Effector CD8-positive, alpha-beta T cell (primary cell): Measurements from ENCODE around the gene CEP43.

ENCODE experiments used
- DNase-seq: peaks from one replicate; lab custom pipeline; 2025; lab: John Stamatoyannopoulos, UW

The CEP43 gene

DNA sequence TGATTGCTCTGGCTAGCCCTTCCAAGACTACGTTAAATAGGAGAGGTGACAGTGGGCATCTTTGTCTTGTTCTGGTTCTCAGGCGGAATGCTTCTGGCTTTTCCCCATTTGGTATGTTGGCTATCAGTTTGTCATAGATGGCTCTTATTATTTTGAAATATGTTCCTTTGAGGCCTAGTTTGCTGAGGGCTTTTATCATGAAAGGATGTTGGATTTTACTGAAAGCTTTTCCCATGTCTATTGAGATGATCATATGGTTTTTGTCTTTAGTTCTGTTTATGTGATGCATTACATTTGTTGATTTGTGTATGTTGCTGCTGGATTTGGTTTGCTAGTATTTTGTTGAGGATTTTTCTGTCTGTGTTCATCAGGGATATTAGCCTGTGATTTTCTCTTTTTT lies 32.9 kb upstream of the CEP43 start:
- no peak for DNase-seq

GRCh38 chr6:166969390-166970002 lies 29.7 kb upstream of the CEP43 start:
- DNase-seq: no peak

GRCh38 chr6:166970091-166970490 lies 29.1 kb upstream of the CEP43 start:
- DNase-seq: no peak

DNA sequence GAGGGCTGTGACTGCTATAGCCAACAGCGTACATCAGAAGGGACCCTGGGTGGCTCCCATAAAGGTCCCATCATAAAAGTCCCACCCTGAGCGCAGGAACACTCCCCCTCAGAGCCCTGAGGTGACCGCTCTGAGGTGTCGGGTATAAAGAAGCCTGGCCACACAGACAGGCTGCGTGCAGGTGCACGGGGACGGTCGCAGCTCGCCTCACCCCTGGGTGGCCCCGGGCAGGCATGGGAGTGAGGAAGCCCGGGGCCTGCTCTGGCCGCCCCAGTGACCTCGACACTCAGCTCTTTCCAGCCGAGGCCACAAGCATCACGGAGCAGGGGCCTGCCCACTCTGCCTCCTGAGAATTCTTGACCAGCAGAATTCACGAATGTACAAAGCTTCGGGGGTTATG lies 28.4 kb upstream of the CEP43 start:
- no peak for DNase-seq

DNA sequence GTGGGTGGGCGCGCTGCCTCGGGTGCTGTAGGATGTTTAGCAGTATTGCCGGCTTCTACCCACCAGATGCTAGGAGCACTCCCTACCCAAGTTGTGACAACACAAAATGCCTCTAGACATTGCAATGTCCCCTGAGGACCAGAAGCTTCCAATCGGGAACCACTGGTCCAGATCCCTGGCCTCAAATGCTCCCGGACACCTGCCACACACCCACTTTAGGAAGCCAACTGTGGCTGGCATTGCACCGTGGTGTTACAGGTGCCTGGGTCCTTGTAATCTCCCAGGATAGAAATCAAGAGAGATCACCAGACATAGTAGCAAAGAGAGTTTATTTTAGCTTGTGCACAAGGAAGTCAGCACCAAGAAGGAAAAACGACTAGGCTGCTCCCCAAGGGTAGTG lies 27.9 kb upstream of the CEP43 start:
- DNase-seq: no peak

- no peak for DNase-seq
These were observed 27.1 kb upstream of the CEP43 start for GRCh38 chr6:166972101-166972500.

- DNase-seq: no peak
These were observed 22.6 kb upstream of the CEP43 start for GRCh38 chr6:166976636-166977035.

DNA sequence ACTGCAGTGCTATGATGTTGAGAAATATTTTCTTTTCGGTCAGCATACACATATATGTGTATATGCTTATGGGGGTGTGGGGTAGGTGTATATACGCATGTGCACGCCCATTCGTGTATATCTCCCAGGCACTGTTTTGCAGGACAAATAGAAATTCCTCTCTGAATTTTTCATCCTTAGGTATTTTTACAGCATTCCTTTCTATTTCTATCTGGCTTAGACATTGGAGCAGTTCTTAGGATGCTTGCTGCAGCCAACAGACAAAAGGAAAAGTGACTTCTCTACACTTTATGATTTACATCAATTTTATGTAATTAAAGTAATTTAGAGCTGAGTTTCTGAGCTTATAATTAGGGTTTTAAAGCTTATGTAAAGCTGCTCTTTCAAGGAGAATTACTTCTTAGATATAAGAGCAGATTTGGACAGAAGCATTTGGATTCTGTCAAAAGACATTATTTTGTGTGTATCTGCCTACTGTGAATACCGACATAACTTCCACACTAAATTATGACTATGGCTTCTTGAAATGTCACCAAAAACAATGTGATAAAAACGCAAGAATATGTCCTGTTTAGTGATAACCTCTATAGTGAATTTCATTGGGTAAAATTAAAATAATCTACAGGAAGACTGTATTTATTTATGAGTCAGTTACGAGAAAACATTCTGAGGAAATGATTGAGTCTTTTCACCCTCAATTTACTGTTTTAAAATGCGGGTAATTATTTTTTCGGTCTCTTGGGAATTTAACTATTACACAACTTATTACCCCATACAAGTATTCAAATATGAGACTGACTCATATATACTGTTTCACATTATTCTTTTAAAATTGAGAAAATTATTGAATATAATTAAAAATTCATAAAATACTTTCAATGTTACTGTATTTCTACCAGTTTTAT lies 21.3 kb upstream of the CEP43 start:
- no peak for DNase-seq

DNA sequence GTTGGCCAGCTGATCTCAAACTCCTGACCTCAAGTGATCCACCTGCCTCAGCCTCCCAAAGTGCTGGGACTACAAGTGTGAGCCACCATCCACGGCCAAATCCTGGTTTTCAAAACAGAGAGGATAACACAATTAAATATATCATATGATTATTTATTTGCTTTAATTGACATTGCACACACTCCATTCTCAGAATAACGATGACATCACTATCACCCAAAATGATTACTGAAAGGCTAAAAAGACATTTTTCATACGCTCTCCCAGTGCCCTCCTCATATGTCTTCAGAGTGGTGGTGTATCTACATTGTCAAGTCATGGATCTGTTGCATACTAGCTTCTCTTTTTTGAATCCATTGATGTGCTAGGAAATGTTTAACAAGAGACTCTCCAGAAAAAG lies 18.5 kb upstream of the CEP43 start:
- DNase-seq: no peak

- DNase-seq: no peak
These were observed 11.7 kb upstream of the CEP43 start for GRCh38 chr6:166987448-166987847.

DNA sequence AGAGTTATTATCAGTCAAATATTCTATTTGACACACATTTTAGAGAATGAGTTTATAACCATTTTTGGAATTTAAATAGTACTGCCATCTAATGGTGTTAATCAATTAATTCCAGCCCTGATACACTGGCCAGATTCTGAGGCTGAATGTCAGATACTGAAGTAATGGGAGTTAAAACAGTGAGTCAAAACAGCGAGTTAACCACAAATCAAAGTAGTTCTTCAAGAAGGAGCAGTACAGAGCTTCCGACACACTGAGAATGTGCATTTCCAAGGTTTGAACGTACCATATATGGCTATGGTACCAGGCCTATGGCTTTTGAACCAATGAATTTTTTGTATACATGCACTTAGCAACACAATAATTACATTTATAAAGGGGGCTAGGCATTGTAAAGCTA lies 11.3 kb upstream of the CEP43 start:
- DNase-seq: no peak

- no peak for DNase-seq
These were observed 10.5 kb upstream of the CEP43 start for GRCh38 chr6:166988674-166989201.

DNA sequence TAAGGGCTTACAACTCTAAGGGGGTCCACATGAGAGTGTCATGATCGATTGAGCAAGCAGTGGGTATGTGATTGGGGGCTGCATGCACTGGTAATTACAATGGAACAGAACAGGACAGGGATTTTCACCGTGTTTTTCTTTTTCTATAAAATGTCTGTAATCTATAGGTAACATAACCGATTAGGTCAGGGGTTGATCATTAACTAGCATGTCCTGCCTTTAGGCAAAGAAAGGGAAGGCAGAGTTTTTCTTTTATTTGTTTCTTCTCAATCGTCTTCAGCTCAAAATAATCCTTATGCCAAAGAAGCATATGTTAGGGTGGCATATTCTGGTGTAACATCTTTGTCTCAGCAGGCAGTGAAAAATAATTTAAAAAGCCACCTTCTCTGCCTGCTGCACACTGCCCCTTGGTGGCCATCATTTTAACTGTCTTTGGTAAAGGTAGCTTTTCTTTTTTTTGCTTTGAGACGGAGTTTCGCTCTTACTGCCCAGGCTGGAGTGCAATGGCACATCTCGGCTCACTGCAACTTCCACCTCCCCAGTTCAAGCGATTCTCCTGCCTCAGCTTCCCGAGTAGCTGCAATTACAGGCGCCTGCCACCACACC lies 9.7 kb upstream of the CEP43 start:
- peak; percentile 7 for DNase-seq

DNA sequence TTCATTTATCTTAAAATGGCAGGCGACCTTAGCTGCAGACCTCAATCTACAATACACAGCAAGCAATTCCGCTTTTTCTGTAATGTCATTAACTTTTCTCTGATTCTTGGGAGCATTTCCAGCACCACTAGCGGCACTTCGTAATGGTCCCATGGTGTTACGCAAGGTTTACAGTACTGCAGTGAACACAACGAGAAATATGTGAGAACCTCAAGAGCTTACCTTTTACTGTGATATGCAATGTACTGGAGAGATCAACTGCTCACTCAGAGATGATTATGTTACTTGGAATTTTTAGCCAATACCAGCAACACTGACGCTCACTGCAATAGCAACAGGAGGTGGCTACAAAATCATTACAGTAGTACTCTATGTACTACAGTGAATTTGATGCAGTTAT lies 2.8 kb upstream of the CEP43 start:
- DNase-seq: no peak

DNA sequence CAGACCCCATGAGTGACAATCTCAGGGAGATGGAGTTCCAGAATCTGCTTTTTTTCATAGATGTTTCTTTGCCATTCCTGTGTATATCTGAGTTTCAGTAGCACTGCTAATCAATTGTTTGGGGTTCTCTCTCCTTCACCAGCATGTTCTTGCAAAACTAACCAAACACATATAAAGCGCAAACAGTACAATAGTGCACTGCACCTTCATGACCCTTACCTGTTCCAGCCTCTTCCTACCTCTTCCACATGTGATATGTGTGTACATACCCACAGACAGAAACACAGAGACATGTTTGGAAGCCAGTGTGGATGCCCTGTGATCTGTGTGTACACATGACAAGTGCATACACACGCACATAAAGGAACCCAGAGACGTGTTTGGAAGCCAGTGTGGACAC lies 1.8 kb upstream of the CEP43 start:
- DNase-seq: no peak

- no peak for DNase-seq
These were observed 1.4 kb upstream of the CEP43 start for GRCh38 chr6:166997768-166998255.

GRCh38 chr6:166998256-166999144 lies 697 bp upstream of the CEP43 start:
- DNase-seq: peak; percentile 7

DNA sequence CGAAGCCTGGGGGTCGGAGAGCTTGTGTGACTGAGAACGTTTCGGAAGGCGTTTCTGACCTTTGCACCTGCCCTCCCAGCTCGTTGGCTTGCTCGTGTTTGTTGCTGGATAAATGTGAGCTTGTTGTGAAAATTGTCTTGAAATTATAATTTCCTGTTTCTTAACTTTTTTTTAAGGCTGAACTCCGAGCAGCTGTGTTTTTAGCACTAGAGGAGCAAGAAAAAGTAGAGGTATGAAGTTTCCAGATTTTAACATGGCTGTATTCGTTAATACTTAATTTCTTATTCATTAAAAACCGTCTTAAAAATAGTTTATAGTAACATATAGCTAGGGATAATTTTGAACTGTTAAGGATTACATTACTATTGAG lies 672 bp downstream of the CEP43 start:
- no peak for DNase-seq

DNA sequence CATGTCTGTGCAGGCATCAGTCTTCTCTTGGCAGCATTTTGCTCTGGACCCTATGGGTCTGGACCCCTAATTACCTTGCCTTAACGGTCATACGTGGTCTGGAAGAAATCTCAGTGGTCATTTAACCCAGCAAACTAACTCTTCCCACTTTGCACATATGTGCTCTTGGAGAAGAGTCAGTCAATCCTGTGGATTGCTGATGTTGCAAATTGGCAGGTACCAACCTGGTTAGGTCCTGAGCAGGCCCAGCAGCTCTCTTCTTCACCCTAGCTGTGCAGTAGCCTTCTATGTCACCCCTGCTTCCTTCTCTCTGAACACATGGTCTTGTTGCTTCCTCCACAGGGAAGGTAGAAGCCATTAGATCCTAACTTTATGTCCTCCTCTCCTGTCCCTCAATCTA lies 1.6 kb downstream of the CEP43 start:
- DNase-seq: no peak

DNA sequence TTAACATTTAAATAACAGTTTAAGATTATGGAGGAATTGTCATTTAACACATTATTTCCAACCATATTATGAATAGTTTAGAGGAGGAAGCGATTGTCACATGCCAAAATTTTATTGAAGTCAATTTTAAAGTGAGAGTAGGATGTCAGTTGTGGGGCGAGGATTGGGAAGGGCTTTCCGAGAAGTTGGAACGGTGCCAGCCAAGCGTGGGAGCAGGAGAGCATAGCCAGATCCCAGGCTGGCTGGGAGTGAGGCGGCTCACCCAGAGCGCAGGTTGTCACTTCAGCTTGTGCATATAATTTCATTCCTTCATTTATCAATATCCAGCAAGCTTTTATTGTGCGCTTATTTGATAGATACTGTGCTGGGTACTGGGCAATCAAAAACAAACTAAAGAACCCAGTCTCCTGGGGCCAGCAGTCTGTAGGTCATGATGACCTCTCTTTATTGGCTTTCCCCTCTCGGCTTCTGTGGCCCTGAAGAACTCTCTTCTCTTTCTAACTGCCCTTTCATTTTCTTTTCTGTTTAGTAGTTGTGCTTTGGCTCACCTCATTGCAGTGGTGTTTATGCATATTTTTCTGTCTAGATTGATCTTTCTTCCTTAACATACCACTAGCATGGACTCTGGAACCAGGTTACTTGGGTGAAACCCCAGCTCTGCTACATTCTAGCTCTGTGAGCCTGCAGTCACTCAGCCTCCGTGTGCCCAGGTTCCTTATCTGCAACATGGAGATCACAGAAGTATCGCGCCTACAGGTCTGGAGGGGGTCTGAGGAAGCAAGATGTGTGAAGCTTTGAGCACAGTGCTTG lies 6.4 kb downstream of the CEP43 start:
- DNase-seq: no peak

DNA sequence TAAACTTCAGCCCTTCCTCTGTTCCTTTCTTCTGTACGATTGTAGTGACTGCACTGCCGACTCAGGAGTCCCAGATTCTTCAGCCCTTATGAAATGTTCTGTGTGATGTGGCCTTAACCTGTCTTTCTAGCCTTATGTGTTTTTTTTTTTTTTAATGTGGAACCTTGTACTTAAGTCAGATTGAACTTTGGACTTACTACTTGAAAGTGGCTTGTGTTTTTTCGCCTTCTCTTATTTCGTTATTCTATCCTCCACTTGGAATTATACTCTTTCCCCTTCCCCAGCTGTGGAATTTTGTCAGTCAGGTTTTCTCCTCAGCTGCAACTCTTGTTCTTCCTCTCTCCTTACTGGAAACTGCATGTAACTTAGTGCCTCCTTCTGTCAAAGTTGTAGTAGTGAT lies 8.8 kb downstream of the CEP43 start:
- no peak for DNase-seq
